ENCODE measurements around the gene MALT1. TPM values are rescaled to one million over a fixed set of nuclear protein-coding genes. Genes with fewer than 3 reads are reported as not detected.

Gene MALT1
- total and polyA plus RNA-seq, 2 experiments from 2014 or later = 5.2 to 18.8 TPM

DNA sequence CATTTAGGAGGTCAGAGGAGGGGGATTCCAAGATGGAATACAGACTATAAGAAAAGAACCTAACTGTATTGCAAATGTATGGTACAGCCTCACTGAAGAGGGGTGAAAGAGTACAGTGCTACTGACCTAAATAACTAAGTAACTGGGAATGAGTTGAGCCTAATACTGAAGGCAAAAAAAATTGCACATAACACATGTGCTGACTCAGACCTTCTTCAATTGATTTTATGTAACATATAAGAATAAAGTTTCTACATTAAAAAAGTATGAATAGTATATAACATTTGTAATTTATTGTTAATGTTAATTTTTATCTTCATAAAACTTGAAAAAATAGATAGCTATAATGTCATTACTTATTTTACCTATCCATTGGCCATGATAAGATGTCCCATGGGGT is 41.7 kb downstream of the MALT1 start:
- Mint-ChIP-seq H3K4me1 (peaks cover 7% of the 10 kb centered on the region), H3K9me3 (no peaks in the 10 kb centered on the region), H3K27ac (no peak overlapping the region), H3K36me3 (ENCODE audit: low read depth) (no peaks in the 10 kb centered on the region), H3K27me3 (ENCODE audit: insufficient read depth, low read depth, poor library complexity) (no peaks in the 10 kb centered on the region), H3K4me3 (no peak overlapping the region)
- Histone ChIP-seq H2AFZ (no peak overlapping the region), H3K4me3 (no peak overlapping the region), H3K4me2 (no peak overlapping the region), H4K20me1 (replicated peaks; ENCODE audit: insufficient read depth) (no peaks in the 10 kb centered on the region), H3K79me2 (replicated peaks; ENCODE audit: insufficient read depth) (no peaks in the 10 kb centered on the region), H3K27ac (ENCODE audit: low read depth) (no peak overlapping the region), H3K4me1 (ENCODE audit: insufficient read depth) (no peaks in the 10 kb centered on the region; the same call in 1 of the 2 replicates), H3K36me3 (ENCODE audit: insufficient read depth) (no peaks in the 10 kb centered on the region), H3K9me2 (ENCODE audit: insufficient read depth) (no peaks in the 10 kb centered on the region), H3F3A (replicated peaks; ENCODE audit: low read depth) (no peaks in the 10 kb centered on the region), H3K27me3 (ENCODE audit: insufficient read depth) (no peaks in the 10 kb centered on the region)
- DNase-seq (ENCODE audit: low spot score) = no peak
- ATAC-seq = no peak
- TF ChIP-seq STAT1 (IDR thresholded peaks at IDR 0.05; ENCODE audit: unreplicated experiment) = no peak
- no peak for TF ChIP-seq POLR2AphosphoS5 (IDR thresholded peaks at IDR 0.05; ENCODE audit: low read depth)
- no peak for TF ChIP-seq NANOG (IDR thresholded peaks at IDR 0.05; ENCODE audit: borderline replicate concordance)
- TF ChIP-seq, protein P1, sequence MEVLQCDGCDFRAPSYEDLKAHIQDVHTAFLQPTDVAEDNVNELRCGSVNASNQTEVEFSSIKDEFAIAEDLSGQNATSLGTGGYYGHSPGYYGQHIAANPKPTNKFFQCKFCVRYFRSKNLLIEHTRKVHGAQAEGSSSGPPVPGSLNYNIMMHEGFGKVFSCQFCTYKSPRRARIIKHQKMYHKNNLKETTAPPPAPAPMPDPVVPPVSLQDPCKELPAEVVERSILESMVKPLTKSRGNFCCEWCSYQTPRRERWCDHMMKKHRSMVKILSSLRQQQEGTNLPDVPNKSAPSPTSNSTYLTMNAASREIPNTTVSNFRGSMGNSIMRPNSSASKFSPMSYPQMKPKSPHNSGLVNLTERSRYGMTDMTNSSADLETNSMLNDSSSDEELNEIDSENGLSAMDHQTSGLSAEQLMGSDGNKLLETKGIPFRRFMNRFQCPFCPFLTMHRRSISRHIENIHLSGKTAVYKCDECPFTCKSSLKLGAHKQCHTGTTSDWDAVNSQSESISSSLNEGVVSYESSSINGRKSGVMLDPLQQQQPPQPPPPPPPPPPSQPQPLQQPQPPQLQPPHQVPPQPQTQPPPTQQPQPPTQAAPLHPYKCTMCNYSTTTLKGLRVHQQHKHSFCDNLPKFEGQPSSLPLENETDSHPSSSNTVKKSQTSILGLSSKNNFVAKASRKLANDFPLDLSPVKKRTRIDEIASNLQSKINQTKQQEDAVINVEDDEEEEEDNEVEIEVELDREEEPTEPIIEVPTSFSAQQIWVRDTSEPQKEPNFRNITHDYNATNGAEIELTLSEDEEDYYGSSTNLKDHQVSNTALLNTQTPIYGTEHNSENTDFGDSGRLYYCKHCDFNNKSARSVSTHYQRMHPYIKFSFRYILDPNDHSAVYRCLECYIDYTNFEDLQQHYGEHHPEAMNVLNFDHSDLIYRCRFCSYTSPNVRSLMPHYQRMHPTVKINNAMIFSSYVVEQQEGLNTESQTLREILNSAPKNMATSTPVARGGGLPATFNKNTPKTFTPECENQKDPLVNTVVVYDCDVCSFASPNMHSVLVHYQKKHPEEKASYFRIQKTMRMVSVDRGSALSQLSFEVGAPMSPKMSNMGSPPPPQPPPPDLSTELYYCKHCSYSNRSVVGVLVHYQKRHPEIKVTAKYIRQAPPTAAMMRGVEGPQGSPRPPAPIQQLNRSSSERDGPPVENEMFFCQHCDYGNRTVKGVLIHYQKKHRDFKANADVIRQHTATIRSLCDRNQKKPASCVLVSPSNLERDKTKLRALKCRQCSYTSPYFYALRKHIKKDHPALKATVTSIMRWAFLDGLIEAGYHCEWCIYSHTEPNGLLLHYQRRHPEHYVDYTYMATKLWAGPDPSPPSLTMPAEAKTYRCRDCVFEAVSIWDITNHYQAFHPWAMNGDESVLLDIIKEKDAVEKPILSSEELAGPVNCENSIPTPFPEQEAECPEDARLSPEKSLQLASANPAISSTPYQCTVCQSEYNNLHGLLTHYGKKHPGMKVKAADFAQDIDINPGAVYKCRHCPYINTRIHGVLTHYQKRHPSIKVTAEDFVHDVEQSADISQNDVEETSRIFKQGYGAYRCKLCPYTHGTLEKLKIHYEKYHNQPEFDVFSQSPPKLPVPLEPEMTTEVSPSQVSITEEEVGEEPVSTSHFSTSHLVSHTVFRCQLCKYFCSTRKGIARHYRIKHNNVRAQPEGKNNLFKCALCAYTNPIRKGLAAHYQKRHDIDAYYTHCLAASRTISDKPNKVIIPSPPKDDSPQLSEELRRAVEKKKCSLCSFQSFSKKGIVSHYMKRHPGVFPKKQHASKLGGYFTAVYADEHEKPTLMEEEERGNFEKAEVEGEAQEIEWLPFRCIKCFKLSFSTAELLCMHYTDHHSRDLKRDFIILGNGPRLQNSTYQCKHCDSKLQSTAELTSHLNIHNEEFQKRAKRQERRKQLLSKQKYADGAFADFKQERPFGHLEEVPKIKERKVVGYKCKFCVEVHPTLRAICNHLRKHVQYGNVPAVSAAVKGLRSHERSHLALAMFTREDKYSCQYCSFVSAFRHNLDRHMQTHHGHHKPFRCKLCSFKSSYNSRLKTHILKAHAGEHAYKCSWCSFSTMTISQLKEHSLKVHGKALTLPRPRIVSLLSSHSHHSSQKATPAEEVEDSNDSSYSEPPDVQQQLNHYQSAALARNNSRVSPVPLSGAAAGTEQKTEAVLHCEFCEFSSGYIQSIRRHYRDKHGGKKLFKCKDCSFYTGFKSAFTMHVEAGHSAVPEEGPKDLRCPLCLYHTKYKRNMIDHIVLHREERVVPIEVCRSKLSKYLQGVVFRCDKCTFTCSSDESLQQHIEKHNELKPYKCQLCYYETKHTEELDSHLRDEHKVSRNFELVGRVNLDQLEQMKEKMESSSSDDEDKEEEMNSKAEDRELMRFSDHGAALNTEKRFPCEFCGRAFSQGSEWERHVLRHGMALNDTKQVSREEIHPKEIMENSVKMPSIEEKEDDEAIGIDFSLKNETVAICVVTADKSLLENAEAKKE (CRISPR knock-in tag; IDR thresholded peaks at IDR 0.05) = no peak
- TF ChIP-seq, protein P2, sequence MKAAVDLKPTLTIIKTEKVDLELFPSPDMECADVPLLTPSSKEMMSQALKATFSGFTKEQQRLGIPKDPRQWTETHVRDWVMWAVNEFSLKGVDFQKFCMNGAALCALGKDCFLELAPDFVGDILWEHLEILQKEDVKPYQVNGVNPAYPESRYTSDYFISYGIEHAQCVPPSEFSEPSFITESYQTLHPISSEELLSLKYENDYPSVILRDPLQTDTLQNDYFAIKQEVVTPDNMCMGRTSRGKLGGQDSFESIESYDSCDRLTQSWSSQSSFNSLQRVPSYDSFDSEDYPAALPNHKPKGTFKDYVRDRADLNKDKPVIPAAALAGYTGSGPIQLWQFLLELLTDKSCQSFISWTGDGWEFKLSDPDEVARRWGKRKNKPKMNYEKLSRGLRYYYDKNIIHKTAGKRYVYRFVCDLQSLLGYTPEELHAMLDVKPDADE (IDR thresholded peaks at IDR 0.05) = no peak
- no peak for TF ChIP-seq ZNF331 (CRISPR knock-in tag; IDR thresholded peaks at IDR 0.05; ENCODE audit: low read depth)
- TF ChIP-seq, protein P3, sequence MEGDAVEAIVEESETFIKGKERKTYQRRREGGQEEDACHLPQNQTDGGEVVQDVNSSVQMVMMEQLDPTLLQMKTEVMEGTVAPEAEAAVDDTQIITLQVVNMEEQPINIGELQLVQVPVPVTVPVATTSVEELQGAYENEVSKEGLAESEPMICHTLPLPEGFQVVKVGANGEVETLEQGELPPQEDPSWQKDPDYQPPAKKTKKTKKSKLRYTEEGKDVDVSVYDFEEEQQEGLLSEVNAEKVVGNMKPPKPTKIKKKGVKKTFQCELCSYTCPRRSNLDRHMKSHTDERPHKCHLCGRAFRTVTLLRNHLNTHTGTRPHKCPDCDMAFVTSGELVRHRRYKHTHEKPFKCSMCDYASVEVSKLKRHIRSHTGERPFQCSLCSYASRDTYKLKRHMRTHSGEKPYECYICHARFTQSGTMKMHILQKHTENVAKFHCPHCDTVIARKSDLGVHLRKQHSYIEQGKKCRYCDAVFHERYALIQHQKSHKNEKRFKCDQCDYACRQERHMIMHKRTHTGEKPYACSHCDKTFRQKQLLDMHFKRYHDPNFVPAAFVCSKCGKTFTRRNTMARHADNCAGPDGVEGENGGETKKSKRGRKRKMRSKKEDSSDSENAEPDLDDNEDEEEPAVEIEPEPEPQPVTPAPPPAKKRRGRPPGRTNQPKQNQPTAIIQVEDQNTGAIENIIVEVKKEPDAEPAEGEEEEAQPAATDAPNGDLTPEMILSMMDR (conservative IDR thresholded peaks at IDR 0.05; ENCODE audit: low read depth in 2 of 2) = no peak
- no peak for TF ChIP-seq CREB1 (CRISPR knock-in tag; IDR thresholded peaks at IDR 0.05; ENCODE audit: low read depth)
- TF ChIP-seq JUNB (IDR thresholded peaks at IDR 0.05; ENCODE audit: unreplicated experiment) = no peak
